HFF-Myc (cell line): ENCODE results near the gene JAK1.

ENCODE experiments used
- DNase-seq: peaks from one replicate; pipeline ENCODE4 v3.0.0-alpha.2; 2011; ENCODE audit warnings: low read depth; ENCODE audit errors: extremely low read depth
- H3K4me3 ChIP-seq: replicated peaks from 2 replicates; pipeline ENCODE4 v1.5.1; 2011; ENCODE audit warnings: low read depth, mild to moderate bottlenecking, control low read depth, low read length
- CTCF ChIP-seq: IDR thresholded peaks from 2 replicates; pipeline ENCODE4 v1.5.1; 2012; ENCODE audit warnings: mild to moderate bottlenecking, low read depth, low read length, control low read depth; ENCODE audit errors: missing control alignments

JAK1 gene

GRCh38 chr1:64960731-64961130 is 5.6 kb downstream of the JAK1 start:
- DNase-seq, result no peak
- no peak overlapping the region for H3K4me3 ChIP-seq
- no peak for TF ChIP-seq CTCF

- DNase-seq, result no peak
- no peak overlapping the region for H3K4me3 ChIP-seq
- TF ChIP-seq CTCF, result no peak
Observed at GRCh38 chr1:64959986-64960385, 6.4 kb downstream of the JAK1 start.

GRCh38 chr1:64956733-64957441 is 9.5 kb downstream of the JAK1 start:
- TF ChIP-seq CTCF, result no peak
- DNase-seq, result no peak
- H3K4me3 ChIP-seq, result no peak overlapping the region

- H3K4me3 ChIP-seq, result no peak overlapping the region
- no peak for TF ChIP-seq CTCF
- DNase-seq, result no peak
Observed at GRCh38 chr1:64956010-64956640, 10.2 kb downstream of the JAK1 start.

- TF ChIP-seq CTCF, result no peak
- DNase-seq, result no peak
- H3K4me3 ChIP-seq, result no peak overlapping the region
Observed at GRCh38 chr1:64955097-64956009, 11.0 kb downstream of the JAK1 start.

- H3K4me3 ChIP-seq, result no peak overlapping the region
- TF ChIP-seq CTCF, result no peak
- no peak for DNase-seq
Observed at GRCh38 chr1:64953241-64953640, 13.1 kb downstream of the JAK1 start.
